VCaP (cell line): ENCODE measurements around the gene ROR2.

Experiments
- H3K27ac ChIP-seq: fragments of 450-650 bp; 2 replicates; pipeline ENCODE4 v1.5.1; 2017
- TF ChIP-seq, protein P1 (sequence below): fragments of 450-650 bp; conservative IDR thresholded peaks from 2 replicates; pipeline ENCODE4 v1.5.1; 2017; ENCODE audit warnings: mild to moderate bottlenecking, moderate library complexity

ROR2 gene

DNA sequence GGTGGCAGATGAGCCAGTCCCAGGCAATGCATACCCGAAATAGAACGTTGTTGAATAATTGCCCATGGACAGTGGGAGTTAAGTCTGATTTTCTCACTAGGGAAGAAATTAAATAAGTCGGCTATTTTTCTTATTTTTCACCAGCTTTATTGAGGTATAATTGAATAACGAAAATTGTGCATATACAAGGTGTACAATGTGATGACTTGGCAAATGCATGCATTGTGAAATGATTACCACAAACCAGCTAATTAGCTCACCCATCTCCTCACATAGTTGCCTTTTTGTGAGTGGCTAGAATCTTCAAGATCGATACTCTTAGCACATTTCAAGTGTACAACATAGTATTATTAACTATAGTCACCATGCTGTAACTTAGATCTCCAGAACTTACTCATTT is 249.6 kb downstream of the ROR2 start:
- H3K27ac ChIP-seq: no peak overlapping the region
- TF ChIP-seq, protein P1, sequence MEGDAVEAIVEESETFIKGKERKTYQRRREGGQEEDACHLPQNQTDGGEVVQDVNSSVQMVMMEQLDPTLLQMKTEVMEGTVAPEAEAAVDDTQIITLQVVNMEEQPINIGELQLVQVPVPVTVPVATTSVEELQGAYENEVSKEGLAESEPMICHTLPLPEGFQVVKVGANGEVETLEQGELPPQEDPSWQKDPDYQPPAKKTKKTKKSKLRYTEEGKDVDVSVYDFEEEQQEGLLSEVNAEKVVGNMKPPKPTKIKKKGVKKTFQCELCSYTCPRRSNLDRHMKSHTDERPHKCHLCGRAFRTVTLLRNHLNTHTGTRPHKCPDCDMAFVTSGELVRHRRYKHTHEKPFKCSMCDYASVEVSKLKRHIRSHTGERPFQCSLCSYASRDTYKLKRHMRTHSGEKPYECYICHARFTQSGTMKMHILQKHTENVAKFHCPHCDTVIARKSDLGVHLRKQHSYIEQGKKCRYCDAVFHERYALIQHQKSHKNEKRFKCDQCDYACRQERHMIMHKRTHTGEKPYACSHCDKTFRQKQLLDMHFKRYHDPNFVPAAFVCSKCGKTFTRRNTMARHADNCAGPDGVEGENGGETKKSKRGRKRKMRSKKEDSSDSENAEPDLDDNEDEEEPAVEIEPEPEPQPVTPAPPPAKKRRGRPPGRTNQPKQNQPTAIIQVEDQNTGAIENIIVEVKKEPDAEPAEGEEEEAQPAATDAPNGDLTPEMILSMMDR: no peak

DNA sequence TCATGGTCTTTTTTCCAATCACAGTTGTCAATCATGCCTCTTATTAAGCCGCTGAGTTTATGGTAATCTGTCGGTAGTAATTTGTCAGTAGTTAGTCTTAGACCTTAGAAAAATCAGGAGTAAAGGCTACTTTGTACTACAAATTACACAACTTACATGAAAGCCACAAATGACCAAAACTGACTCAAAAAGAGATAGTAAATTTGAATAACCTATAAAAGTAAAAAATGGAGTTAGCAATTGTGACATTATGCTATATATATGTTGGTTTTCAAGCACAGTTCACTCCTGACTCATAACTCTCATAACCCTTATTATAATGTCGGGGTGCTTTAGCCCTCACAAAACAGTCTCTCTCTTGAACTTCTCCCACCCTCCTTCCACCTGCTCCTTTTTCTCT is 251.8 kb downstream of the ROR2 start:
- TF ChIP-seq, protein P1: no peak
- no peak overlapping the region for H3K27ac ChIP-seq

DNA sequence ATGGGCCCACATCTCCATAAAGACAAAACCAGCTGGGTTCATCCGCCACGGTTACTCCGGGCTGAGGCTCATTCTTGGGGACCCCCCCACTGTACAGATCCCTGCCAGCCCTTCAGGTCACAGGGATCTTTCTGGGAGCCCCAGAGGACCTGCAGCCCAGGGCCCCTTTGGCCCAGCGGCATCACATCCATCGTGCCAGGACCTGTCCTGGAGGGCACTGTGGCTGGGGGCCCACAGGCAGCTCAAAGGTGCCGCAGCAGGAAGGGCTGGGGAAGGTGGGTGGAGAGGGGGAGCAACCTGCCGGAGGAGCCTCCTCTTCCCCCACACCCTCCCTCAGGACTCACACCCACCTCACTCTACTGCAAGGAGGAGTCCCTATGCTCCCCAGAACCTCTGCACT is 252.8 kb downstream of the ROR2 start:
- no peak overlapping the region for H3K27ac ChIP-seq
- TF ChIP-seq, protein P1: no peak

DNA sequence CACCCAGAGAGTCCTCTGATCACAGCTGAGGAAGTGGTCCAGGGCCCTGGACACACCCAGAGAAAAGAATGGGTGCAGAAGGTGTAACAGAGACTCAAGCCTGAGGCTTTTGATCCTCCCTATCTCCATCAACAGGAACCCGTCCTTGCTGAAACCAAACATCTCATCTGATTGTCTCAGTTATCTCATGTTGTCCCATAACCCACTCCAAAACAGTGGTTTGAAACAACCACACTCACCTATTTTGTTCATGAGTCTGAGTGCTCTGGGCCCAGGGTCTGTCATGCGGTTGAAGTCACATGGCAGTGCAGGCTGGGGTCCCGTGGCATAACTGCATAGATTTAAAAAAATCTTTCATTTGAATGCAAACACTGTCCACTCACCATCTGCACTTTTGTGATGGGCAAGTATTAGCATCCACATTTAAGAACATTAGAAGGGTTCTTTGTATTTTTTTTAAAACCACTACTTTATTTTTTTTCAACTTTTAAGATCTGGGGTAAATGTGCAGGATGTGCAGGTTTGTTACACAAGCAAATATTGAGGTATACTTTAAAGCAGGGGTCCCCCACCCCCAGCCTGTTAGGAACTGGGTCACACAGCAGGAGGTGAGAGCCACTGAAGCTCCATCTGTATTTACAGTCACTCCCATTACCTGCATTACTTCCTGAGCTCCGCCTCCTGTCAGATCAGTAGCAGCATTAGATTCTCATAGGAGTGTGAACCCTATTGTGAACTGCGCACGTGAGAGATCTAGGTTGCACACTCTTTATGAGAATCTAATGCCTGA is 255.8 kb downstream of the ROR2 start:
- TF ChIP-seq, protein P1: no peak

DNA sequence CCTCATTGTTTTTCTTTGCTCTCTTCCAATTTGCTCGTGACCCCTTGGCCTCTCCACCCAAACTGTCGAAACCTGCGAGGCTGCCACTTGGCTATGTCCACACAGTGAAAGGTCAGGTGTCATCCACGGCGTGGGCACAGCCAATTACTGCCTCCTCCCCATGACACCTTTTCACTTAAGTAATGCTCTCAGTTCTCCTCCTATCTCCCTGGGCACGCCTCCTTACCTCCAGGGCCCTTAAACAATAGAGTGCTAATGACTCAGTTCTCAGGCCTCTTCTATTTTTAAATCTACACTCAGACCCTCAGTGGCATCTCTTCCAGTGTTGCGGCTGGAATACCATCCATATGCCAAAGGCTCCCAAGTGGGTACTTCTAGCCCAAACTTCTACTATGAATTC is 256.8 kb downstream of the ROR2 start:
- TF ChIP-seq, protein P1: no peak
- H3K27ac ChIP-seq: no peak overlapping the region

More for the DNA sequence above, 255.8 kb downstream of the ROR2 start:
- no peak overlapping the region for H3K27ac ChIP-seq

DNA sequence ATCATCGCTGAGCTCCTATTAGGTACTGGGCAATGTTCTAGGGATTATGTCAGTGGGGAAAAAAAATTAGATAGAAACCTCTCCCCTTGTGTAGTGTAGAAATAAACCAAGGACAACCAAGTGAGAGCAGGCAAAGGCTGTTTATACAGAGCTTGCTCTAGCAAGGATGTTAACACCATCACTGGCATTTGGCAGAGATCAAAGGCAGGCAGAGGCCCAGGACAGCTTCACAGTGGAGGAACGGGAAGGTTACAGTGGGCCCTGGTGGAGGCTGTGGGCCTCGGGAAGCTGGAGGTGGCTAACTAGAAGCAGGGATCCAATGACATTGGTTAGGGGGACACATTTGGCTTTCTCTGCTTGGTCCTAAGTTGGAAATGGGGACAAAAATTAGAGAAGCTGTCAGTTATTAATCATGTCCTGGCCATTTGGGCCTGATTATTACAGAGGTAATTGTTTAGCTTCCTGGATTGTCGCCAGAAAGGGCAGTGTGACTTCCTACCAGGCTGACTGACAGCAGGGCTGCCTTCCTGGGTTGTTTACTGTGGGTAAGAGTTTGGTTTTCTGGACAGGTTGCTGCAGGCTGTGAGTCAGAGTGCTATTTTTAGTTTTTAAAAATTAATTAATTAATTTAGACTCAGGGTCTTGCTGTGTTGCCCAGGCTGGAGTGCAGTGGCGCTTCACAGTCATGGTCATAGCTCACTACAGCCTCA is 259.3 kb downstream of the ROR2 start:
- TF ChIP-seq, protein P1: no peak
- H3K27ac ChIP-seq: peak overlapping the region; percentile 59

DNA sequence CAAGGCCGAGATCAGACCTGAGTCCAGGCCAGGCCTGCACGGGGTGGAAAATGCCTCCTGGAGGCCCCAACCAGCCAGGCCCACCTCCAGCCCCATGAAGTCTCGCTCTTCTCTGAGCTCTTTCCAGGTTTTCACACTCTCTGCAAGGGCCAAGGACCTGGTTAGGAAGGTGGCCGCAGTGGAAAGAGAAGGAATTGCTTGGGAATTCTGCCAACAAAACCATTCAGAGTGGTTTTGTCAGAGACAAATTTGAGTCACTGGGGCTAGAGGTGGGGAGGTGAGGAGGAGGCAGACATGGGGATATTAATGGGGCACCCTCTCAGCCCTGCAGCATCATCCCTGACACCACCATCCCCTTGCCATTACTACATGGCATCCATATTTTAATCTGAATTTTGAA is 261.0 kb downstream of the ROR2 start:
- TF ChIP-seq, protein P1: no peak
- H3K27ac ChIP-seq: no peak overlapping the region
